HG02623 (cell line): ENCODE results near the gene TOM1.
A peak's percentile ranks its signal among the peaks of the same experiment; 100 is the strongest.
"Not testable (repeated sequence)": the region's sequence is repeated elsewhere in the genome, so short reads cannot be mapped to it uniquely, and the experiment has no call there.

Experiments used
- ATAC-seq: cut with Tn5 transposase; IDR thresholded peaks from one replicate; pipeline ENCODE4 v1.9.1; 2021; ENCODE audit warnings: moderate library complexity; ENCODE audit not compliant: unreplicated experiment

The TOM1 gene

DNA sequence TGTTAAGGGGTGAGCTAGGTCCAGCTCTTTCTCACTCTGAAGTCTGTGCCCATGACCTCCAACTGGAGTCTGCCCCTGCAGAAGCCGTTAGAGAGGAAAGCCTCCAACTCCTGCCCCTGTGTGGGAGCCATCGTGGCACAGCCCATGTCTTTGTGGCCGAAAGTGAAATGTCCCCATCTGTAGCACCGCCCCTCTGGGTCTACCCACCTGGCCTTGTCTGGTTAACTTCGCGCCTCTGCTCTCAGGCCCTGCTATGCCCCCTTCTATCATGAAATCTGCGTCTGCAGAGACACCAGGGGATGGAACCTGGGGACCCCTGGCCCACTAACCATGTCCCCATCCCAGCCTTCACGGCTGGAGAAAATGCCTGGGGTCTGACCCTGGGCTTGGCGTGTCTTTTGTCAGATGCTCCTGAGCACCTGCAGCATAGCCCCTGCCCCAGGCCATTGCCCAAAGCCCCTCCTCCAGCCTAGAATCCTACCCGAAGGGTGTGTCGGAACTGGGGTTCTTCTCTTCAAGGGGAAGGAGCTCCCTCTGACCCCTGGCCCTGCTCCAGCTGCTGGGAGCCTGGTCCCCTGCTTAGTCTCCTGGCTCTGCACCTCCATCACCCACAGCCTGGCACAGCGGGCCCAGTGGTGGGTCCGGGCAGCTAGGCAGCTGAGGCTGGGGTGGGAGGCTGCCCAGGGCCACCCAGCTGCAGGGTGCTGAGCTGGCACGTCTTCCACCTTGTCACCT lies 45.4 kb downstream of the TOM1 start:
- no peak for ATAC-seq

DNA sequence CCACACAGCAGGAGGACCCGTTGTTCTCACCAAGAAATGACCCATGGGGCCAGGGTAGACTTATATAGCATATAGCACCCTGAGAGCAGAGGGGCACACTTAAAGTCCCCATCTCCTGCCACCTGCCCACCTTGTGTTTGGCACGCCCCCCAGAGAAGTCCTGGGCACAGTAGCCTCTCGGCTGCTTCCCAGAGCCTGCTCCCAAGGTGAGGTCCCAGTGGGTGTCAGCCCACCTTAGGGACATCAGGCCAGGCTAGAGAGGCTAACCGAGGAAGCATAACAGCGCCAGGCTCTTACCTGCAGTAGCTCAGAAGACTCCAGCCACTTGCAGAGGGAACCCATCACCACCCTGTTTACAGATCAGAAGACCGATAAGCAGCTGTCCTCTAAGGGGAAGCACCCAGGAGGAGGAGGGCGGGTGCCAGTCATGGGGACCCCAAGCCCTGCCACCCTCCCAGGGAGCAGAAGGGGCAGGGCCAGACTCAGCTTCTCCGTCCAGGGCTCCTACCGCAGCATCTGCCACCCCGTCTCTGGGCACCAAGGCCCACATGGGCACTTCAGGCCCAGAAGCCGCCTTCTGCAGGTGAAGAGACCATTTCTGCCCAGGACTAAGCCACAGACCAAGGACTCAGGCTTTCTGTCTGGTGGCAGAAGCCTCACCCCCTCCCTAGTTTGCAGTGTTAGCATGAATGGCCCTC lies 46.3 kb downstream of the TOM1 start:
- no peak for ATAC-seq

DNA sequence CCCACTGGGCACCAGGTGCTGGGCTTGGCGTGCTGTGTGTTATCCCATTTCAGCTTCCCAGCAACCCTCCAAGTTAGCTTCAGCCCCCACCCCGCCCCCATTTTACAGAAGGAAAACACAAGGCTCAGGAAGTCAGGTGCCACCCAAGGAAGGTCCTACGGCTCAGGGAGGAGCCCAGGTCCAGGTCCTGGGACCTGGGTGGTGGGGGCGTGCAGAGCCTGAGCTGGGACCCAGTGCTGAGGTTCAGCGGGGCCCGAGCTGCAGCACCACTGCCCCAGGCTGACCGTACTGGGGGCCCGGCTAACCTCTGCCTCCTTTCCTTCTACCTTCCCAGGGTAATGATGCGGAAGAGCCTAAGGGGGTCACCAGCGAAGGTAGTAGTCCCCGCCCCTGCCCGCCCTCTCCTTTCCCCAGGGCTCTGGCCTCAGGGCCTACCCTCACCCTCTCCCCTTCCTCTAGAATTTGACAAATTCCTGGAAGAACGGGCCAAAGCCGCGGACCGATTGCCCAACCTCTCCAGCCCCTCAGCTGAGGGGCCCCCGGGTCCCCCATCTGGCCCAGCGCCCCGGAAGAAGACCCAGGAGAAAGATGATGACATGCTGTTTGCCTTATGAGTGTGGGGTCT lies 47.0 kb downstream of the TOM1 start:
- no peak for ATAC-seq

DNA sequence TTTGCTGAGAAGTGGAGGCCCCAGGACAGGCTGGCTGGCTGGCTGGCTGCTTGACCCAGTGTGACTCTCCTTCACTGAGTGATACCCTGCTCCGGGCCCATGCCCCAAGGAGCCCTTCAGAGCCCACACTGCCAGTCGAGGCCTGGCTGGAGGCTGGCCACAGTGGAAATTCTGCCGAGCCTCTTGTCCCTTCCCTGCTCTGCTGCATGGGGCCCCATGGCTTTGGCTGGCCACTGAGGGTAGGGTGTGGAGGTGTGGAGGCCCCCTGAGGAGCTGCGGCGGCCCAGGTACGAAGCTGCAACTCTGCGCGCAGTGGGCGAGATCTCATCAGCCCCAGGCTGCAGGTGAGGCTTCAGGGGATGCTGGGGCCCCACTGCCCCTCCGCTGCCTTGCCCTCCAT lies 47.8 kb downstream of the TOM1 start:
- ATAC-seq: no peak

DNA sequence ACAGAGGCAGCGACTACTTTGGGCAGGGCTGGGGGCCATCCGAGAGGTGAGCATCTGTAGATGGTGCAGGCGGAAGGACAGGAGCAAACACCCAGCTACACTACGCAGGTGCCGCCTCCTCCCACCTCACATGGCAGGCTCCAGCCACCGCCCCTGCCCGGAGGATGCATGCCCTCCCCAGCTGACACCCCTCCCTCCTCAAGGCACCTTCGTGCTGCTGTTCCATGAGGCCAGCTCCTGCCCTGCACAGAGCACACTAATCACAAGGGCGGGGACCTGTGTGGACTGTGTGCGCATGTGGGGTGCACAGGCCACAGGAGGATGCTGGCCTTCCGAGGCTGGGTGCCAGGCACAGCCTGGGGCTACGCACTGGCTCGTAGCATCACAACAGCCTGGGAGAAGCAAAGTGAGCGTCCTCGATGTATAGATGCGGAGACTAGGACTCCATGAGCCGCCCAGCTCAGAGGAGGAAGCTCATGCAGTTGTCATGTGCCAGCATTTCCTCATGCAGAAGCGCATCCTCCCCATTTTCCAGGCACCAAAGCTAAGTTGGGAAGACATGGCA lies 48.4 kb downstream of the TOM1 start:
- no peak for ATAC-seq

DNA sequence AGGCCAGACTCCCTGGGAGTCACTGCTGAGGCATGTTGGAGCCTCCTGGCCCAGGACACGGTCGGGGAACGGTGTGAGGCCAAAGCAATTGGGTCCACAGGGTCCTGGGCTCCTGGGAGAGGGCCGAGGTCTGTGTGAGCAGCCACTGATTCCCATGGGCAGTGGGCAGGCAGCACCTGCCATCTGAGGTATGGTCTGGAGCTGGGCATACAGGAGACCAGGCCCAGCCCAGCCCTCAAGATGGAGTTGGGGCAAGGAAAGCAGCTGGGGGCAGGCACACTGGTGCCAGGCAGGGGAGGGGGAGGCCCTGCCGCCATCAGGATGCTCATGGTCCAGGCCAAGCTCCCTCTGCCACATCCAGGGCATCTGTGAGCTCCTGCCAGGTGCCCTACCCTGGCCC lies 49.0 kb downstream of the TOM1 start:
- ATAC-seq: no peak

DNA sequence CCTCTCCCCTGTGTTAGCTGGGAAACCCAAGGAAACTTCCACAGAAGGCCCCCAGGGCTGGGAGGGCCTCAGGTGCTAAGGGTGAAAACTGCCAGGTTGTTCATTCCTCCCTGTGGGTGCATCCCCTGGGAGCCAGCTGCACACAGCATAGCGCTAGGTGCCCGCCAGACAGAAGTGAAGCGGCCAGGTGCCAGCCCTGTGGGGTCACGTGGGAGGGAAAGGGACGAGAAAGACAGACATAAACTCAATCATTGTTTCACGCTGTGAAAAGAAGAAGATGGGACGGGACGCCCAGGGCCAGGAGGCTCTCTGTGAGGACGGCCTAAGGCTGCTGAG lies 49.6 kb downstream of the TOM1 start:
- no peak for ATAC-seq

DNA sequence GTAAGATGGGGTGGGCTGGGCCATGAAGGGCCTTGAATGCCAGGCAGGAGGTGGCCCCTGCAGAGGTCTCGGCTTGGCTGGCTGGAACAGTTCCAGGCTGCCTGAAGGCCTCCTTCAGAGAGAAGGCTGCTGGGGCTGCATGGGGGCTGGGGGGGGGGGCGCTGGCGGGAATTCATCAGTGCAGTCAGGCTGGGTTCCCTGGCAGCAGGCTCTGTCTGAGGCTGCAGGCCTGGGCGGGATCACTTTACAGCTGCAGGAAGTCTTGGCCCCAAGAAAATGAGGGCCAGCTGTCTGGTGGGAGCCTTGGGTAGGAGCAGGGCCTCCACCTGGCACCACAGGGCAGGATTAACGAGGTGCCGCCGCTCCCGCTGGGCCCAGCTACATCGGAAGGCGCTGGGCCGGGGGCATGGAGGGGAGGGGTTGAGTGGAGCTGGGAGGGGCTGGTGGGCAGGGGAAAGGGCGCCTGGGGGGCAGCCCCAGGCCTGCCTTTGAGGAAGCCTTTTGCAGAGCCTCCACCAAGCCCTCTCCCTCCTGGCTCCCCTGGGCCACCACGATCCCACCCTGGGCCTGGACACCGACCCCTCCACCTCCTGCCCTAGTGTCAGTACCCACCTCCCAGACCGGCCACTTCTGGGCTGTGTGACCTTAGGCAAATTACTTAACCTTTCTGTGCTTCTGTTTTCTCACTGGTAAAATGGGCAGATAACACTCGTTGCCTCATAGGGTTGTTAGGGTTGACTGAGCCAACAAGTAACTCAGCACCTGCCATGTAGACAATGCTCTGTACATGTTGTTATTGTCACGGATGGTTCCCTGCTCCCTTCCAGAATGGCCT lies 50.2 kb downstream of the TOM1 start:
- no peak for ATAC-seq

DNA sequence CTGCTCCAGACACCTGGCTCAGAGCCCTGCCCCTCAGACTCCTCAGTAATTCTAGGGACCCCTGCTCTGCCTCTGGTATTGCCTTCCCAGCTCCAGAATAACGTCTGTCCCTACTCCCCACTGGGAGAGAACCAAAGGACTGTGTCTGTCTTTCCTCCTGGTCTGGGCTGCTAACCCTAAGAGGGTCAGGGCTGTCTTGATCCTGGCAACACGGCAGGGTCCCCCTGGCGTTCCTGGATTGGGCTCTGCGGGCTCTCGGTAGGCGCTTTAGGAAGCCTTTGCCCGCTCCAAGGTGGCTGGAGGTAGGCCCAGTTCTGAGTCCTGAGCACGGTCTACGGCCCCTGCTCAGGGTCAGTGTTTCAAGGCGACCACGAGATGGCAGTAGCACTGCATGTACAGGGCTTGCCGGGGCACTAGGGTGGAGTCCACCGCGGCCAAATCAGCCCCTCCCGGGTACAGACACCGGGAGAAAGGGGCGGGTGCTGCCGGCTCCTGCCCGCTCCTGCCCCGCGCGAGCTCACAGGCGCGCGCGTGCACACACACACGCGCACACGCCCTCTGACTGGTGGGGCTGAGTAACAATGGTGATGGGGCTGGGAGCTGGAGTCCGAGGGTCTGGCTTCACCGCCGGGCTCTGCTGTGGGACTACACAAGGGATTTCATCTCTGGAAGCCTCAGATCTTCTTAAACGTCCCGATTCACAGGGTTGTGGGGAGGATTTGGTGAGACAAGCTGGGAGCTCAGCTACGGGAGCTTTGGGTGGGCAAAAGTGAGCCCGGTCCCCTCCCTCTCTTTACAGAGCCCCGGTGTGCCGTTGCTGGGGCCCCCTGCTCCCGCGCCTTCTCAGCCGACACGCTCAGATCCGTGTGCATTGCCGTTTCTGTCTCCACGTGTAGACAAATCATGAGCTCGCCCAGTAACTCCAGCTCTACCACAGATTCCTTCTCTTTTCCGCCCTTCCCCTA lies 51.1 kb downstream of the TOM1 start:
- peak; percentile 85 for ATAC-seq

DNA sequence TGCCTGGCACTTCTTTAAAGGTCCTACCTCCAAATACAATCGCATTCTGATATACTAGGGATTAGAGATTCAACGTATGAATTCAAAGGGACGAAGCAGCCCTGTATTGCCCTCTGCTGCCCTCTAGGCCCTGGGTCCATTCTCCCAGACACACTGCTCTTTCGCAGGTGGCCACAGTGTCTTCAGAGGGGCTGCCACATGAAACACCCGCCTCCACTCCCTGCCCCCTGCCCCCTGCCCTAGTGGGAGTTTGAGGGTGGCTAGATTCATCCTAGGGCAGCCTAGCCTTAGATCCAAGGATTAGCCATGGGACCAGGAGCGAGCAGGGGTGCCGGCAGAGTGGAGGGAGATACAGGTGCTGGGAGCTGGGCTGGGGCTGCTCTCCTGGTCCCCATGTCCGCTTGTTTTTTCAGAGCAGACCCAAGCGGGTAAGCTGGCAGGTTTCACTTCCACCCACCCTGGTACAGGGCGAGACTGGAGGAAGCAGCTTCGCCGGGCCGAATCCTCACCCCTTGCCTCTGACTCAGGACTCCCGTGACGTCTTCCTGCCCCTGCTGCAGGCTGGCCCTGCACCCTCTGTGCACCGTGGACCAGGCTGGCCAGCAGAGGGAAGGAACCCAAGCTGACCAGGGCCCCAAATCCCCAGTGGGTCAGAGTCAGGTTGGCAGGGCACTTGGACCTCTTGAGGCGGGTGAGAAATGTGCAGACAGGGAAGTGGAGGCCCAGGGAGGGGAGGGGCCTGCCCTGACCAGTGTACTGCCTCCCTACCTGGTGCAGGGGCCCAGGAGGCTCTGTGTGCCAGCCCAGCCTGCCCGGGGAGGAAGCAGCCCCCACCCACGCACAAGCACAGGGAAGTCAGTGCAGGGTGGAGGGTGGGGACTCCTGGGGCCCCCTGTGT lies 52.8 kb downstream of the TOM1 start:
- no peak for ATAC-seq

DNA sequence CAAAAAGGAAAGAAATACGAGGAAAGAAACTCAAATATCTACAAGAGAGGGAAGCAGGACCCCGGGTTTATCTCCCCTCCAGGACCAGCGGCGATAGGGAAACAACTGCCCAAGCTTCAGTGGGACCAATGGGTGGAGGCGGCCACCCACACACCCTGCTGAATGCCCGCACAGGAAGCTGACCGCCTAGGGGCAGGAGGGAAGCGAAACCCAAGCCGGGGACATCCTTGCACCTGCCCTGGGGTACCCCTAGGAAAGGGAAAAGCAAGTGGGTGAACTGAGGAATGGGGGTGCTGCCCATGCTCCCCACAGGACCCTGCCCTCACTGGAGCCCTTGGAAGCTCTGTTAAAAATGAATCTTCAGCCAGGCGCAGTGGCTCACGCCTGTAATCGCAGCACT lies 53.6 kb downstream of the TOM1 start:
- no peak for ATAC-seq

DNA sequence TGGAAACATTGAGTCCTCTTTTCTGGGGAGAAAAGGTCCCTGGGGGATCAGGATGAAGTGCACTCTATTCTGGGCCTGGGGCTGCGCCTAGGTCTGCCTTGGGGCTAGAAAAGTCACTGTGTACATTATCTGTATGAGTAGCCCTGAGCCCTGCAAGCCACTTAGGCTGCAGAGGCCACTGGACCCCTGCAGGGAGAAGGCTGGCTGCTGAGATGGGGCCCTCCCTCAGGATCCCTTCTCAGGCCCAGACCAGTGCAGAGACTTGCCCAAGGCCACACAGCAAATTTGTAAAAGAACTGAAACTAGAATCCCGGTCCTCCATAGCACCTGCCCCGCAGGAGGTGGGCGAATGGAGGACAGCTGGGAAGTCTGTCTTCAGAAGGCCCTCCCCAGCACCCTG lies 54.4 kb downstream of the TOM1 start:
- ATAC-seq: no peak

DNA sequence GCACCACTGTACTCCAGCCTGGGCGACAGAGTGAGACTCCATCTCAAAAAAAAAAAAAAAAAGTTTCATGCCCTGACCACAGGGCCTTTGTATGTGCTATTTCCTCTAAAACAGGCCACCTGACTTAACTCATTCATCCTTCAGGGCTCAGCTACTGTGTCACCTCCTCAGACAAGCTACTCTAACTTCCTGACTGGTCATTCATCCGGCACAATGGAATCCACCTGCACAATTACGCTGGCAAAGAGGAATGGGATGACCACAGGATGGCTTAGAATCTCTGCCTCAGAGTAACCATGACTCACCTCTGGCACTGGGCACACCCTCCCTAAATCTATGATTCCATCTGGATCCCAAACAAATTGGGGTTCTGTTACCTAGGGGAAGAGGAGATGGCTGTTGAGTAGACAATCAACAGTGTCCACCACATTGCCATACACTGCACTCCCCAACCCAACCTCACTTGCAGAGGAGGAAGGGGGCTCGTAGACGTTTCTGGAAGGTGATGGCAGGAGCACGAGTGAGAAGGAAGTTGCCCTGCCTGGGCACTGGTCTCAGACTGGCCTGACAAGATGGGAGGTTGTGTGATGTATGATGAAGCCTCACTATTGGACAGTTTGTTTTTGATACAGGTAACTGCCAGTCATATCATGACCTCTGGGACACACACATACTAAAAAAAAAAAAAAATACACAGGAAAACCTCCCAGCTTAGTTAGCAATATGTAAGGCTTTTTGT lies 58.4 kb downstream of the TOM1 start:
- no peak for ATAC-seq

DNA sequence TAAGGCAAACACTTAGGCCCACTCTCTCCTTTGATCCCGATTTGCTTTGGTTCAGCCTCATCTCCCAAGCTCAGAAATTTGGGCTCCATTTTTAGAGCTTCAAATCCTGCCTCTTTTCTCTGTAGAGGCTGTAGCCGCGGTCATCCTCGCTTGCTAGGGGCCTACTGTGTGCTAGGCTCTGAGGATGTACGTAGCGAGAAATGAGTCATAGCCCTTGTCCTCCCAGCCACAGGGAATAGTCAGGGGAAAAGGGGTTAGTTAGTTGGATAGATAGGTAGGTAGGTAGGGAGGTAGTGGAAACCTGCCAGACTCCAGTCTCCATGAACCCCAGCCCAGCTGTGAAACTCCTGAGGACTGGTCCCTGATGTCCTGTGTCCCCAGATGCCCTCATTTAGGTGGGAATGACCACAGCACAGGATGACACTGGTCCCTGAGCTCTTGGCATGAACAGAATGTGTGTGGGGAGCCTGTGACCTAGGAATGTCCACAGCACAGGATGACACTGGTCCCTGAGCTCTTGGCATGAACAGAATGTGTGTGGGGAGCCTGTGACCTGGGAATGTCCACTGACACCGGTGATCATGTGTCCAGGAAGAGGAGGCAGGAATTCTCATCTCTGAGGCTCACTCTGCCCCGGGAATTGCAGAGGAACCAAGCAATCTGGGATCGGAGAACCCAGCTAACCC lies 59.8 kb downstream of the TOM1 start:
- ATAC-seq: no peak

DNA sequence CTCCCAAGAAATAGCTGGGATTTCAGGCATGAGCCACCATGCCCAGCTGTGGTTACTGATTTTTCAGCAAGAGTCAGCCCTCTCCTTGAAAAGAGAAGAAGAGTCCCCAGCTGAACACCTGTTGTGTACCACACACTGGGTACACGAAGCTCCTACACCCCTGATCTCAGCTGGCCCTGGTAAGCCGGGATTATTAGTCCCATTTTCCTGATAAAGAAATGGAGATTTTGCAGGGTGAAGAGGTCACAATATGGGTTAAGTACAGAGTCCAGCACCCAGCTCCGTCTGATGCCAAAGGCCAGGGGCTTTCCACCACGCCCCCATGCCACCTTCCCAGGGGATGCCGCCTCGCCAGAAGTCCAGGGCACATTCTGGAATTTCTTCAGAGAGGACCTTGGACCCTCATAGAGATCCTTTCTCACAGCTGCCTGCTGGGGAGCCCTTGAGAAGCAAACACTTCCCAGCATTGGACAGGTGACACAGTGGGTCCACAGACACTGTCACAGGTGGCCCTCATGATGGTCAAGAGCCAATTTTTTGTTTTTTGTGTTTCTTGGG lies 61.4 kb downstream of the TOM1 start:
- no peak for ATAC-seq

DNA sequence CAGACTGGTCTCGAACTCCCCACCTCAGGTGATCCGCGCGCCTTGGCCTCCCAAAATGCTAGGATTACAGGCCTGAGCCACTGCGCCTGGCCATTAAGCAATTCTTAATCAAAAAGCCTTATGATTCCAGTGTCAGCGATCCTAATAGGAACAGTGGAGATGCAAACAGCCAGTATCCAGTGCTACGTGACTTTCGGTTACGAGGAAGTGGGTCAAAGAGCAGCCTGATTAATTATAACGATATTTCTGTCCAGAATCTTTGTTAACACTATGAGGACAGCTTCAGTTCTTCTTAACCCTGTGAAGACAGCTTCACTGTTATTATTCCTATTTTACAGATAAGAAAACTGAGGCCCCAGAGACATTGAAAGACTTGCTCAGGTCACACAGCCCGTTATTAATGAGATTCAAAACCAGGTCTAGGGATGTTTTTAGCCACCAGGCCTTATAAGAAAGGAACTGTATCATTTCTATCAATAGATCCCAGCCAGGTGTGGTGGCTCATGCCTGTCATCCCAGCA lies 63.9 kb downstream of the TOM1 start:
- no peak for ATAC-seq

DNA sequence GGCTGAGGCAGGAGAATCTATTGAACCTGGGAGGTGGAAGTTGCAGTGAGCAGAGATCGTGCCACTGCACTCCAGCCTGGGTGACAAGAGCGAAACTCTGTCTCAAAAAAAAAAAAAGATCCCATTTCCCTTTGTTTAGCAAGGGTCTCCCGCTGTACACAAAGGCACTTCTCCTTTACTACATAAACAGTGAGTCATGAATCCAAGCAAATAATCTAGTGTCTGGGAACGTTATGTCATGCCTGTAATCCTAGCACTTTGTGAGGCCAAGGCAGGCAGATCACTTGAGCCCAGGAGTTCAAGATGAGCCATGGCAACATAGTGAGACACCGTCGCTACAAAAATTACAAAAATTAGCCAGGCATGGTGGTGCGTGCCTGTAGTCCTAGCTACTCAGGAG lies 64.5 kb downstream of the TOM1 start:
- ATAC-seq: not testable (repeated sequence)
